Measurements from ENCODE around the gene NAA35.
"Not testable (repeated sequence)": the region's sequence is repeated elsewhere in the genome, so short reads cannot be mapped to it uniquely, and the experiment has no call there.

- TF ChIP-seq, protein P1, sequence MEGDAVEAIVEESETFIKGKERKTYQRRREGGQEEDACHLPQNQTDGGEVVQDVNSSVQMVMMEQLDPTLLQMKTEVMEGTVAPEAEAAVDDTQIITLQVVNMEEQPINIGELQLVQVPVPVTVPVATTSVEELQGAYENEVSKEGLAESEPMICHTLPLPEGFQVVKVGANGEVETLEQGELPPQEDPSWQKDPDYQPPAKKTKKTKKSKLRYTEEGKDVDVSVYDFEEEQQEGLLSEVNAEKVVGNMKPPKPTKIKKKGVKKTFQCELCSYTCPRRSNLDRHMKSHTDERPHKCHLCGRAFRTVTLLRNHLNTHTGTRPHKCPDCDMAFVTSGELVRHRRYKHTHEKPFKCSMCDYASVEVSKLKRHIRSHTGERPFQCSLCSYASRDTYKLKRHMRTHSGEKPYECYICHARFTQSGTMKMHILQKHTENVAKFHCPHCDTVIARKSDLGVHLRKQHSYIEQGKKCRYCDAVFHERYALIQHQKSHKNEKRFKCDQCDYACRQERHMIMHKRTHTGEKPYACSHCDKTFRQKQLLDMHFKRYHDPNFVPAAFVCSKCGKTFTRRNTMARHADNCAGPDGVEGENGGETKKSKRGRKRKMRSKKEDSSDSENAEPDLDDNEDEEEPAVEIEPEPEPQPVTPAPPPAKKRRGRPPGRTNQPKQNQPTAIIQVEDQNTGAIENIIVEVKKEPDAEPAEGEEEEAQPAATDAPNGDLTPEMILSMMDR (IDR thresholded peaks at IDR 0.05), result not testable (repeated sequence)
- not testable (repeated sequence) for TF ChIP-seq POLR2A (IDR thresholded peaks at IDR 0.05)
Observed at GRCh38 chr9:85974055-85974547, 33.2 kb downstream of the NAA35 start.

Measured in breast epithelium (tissue), 3 donors.